SK-N-SH treated with all-trans-retinoic acid at 6 μM for 48 hours (cell line): ENCODE measurements around the gene ADO.

Experiments
- BACH2 ChIP-seq: fragments of 250-450 bp; sonication (Bioruptor Pico); IDR thresholded peaks from 2 replicates; pipeline ENCODE4 v1.9.0; 2021; ENCODE audit warnings: mild to moderate bottlenecking, borderline replicate concordance
- CSDC2 ChIP-seq: fragments of 250-450 bp; sonication (Bioruptor Pico); IDR thresholded peaks from 2 replicates; pipeline ENCODE4 v1.5.0; 2020; ENCODE audit warnings: mild to moderate bottlenecking, moderate library complexity
- GLIS3 ChIP-seq: fragments of 250-450 bp; sonication (Bioruptor Pico); IDR thresholded peaks from 2 replicates; pipeline ENCODE4 v1.5.0; 2020; ENCODE audit warnings: mild to moderate bottlenecking, moderate library complexity
- PPARA ChIP-seq: fragments of 250-450 bp; sonication (Bioruptor Pico); IDR thresholded peaks from 2 replicates; pipeline ENCODE4 v1.5.0; 2020; ENCODE audit warnings: mild to moderate bottlenecking, borderline replicate concordance
- RARB ChIP-seq: fragments of 250-450 bp; sonication (Bioruptor Pico); IDR thresholded peaks from 2 replicates; pipeline ENCODE4 v1.8.0; 2021; ENCODE audit warnings: mild to moderate bottlenecking, moderate library complexity
- TCF4 ChIP-seq: fragments of 250-450 bp; sonication (Bioruptor Pico); IDR thresholded peaks from 2 replicates; pipeline ENCODE4 v1.8.0; 2021; ENCODE audit warnings: mild to moderate bottlenecking, moderate library complexity, borderline replicate concordance
- ZC3H10 ChIP-seq: fragments of 250-450 bp; sonication (Bioruptor Pico); IDR thresholded peaks from 2 replicates; pipeline ENCODE4 v1.5.1; 2021; ENCODE audit warnings: mild to moderate bottlenecking, moderate library complexity
- ZFP3 ChIP-seq: fragments of 250-450 bp; sonication (Bioruptor Pico); IDR thresholded peaks from 2 replicates; pipeline ENCODE4 v1.5.0; 2020; ENCODE audit warnings: mild to moderate bottlenecking, moderate library complexity
- ZFP30 ChIP-seq: fragments of 450-650 bp; formaldehyde crosslinking; IDR thresholded peaks from 2 replicates; pipeline ENCODE4 v1.5.0; 2022; ENCODE audit warnings: mild to moderate bottlenecking, moderate library complexity
- ZNF565 ChIP-seq: fragments of 450-650 bp; formaldehyde crosslinking; conservative IDR thresholded peaks from 2 replicates; pipeline ENCODE4 v1.5.0; 2020; ENCODE audit warnings: low read depth, mild to moderate bottlenecking, moderate library complexity
- ZNF8 ChIP-seq: fragments of 450-650 bp; formaldehyde crosslinking; IDR thresholded peaks from 2 replicates; pipeline ENCODE4 v1.5.0; 2020; ENCODE audit warnings: mild to moderate bottlenecking, moderate library complexity
- TF ChIP-seq, protein P1 (sequence below): fragments of 250-450 bp; sonication (Bioruptor Pico); IDR thresholded peaks from 2 replicates; pipeline ENCODE4 v1.8.0; 2021; ENCODE audit warnings: low read depth, mild to moderate bottlenecking, moderate library complexity, borderline replicate concordance
- TF ChIP-seq, protein P2 (sequence below): fragments of 250-450 bp; sonication (Bioruptor Pico); IDR thresholded peaks from 2 replicates; pipeline ENCODE4 v1.8.0; 2020; ENCODE audit warnings: mild to moderate bottlenecking, moderate library complexity, borderline replicate concordance
- TF ChIP-seq, protein P3 (sequence below): fragments of 250-450 bp; sonication (Bioruptor Pico); IDR thresholded peaks from 2 replicates; pipeline ENCODE4 v1.5.0; 2020; ENCODE audit warnings: mild to moderate bottlenecking, moderate library complexity

DNA sequence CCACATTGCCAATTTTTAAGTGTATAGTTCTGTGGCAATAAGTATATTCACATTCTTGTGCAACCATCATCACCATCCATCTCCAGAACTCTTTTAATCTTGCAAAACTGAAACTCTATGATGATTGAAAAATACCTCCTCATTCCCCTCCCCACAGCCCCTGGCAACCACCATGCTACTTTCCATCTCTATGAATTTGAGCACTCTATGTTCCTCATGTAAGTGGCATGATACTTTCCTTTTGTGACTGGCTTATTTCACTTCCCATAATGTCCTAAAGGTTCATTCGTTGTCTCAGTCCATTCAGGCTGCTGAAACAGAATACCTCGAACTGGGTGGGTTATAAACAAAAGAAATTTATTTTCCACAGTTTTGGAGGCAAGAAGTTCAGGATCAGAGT lies 35.1 kb downstream of the ADO start:
- TF ChIP-seq, protein P1, sequence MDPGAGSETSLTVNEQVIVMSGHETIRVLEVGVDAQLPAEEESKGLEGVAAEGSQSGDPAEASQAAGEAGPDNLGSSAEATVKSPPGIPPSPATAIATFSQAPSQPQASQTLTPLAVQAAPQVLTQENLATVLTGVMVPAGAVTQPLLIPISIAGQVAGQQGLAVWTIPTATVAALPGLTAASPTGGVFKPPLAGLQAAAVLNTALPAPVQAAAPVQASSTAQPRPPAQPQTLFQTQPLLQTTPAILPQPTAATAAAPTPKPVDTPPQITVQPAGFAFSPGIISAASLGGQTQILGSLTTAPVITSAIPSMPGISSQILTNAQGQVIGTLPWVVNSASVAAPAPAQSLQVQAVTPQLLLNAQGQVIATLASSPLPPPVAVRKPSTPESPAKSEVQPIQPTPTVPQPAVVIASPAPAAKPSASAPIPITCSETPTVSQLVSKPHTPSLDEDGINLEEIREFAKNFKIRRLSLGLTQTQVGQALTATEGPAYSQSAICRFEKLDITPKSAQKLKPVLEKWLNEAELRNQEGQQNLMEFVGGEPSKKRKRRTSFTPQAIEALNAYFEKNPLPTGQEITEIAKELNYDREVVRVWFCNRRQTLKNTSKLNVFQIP (CRISPR knock-in tag), result no peak
- TF ChIP-seq, protein P2, sequence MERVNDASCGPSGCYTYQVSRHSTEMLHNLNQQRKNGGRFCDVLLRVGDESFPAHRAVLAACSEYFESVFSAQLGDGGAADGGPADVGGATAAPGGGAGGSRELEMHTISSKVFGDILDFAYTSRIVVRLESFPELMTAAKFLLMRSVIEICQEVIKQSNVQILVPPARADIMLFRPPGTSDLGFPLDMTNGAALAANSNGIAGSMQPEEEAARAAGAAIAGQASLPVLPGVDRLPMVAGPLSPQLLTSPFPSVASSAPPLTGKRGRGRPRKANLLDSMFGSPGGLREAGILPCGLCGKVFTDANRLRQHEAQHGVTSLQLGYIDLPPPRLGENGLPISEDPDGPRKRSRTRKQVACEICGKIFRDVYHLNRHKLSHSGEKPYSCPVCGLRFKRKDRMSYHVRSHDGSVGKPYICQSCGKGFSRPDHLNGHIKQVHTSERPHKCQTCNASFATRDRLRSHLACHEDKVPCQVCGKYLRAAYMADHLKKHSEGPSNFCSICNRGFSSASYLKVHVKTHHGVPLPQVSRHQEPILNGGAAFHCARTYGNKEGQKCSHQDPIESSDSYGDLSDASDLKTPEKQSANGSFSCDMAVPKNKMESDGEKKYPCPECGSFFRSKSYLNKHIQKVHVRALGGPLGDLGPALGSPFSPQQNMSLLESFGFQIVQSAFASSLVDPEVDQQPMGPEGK, result no peak
- TF ChIP-seq CSDC2 (CRISPR knock-in tag) (no peak), ZFP30 (CRISPR knock-in tag) (no peak), PPARA (CRISPR knock-in tag) (no peak), TCF4 (no peak), ZFP3 (no peak), ZNF8 (no peak), RARB (CRISPR knock-in tag) (no peak), ZC3H10 (CRISPR knock-in tag) (no peak), ZNF565 (CRISPR knock-in tag) (no peak), BACH2 (no peak), GLIS3 (CRISPR knock-in tag) (no peak)
- TF ChIP-seq, protein P3, sequence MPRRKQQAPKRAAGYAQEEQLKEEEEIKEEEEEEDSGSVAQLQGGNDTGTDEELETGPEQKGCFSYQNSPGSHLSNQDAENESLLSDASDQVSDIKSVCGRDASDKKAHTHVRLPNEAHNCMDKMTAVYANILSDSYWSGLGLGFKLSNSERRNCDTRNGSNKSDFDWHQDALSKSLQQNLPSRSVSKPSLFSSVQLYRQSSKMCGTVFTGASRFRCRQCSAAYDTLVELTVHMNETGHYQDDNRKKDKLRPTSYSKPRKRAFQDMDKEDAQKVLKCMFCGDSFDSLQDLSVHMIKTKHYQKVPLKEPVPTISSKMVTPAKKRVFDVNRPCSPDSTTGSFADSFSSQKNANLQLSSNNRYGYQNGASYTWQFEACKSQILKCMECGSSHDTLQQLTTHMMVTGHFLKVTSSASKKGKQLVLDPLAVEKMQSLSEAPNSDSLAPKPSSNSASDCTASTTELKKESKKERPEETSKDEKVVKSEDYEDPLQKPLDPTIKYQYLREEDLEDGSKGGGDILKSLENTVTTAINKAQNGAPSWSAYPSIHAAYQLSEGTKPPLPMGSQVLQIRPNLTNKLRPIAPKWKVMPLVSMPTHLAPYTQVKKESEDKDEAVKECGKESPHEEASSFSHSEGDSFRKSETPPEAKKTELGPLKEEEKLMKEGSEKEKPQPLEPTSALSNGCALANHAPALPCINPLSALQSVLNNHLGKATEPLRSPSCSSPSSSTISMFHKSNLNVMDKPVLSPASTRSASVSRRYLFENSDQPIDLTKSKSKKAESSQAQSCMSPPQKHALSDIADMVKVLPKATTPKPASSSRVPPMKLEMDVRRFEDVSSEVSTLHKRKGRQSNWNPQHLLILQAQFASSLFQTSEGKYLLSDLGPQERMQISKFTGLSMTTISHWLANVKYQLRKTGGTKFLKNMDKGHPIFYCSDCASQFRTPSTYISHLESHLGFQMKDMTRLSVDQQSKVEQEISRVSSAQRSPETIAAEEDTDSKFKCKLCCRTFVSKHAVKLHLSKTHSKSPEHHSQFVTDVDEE (CRISPR knock-in tag), result no peak
